HG03442 (cell line): ENCODE measurements around the gene MYO15B.
"Not testable (repeated sequence)": the region's sequence is repeated elsewhere in the genome, so short reads cannot be mapped to it uniquely, and the experiment has no call there.

Experiments
- ATAC-seq: cut with Tn5 transposase; IDR thresholded peaks from one replicate; pipeline ENCODE4 v1.9.1; 2021; ENCODE audit warnings: mild to moderate bottlenecking, moderate library complexity; ENCODE audit not compliant: unreplicated experiment

MYO15B gene

DNA sequence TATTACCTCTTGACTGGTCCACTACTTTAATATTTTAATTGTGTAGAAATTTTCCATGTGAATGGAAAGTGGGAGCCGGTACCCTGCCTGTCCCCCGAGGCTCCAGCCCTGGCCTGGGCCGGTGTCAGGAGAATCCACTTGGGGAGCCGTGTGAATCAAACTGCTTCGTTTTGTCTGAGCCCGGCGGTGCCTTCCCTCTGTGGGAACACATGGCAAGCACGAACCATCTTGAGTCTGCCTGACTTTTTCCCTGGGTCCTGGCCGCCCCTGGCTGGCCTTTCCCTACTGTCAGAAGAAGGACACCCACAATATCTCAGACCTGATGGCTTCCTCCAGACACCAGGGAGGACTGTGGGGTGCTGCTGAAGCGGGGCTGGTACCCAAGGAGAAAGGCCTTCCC is 12.4 kb upstream of the MYO15B start:
- no peak for ATAC-seq

- ATAC-seq: no peak
These were observed 11.9 kb upstream of the MYO15B start for GRCh38 chr17:75575728-75576127.

- ATAC-seq: no peak
These were observed 10.9 kb upstream of the MYO15B start for GRCh38 chr17:75576661-75577060.

- ATAC-seq: not testable (repeated sequence)
These were observed 6.4 kb upstream of the MYO15B start for GRCh38 chr17:75581121-75581725.

DNA sequence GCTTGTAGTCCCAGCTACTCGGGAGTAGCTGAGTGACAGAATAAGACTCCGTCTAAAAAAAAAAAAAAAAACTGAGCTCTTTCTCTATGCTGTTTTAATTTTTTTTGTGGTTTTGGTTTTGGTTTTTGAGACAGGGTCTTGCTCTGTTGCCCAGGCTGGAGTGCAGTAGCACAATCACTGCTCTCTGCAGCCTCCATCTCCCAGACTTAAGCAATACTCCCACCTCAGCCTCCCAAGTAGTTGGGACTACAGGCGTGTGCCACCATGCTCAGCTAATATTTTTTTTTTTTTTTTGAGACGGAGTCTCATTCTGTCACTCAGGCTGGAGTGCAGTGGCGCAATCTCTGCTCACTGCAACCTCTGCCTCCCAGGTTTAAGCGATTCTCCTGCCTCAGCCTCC is 4.4 kb upstream of the MYO15B start:
- not testable (repeated sequence) for ATAC-seq

- no peak for ATAC-seq
These were observed 2.8 kb upstream of the MYO15B start for GRCh38 chr17:75584849-75585175.

- peak; percentile 30 for ATAC-seq
These were observed 1.0 kb downstream of the MYO15B start for GRCh38 chr17:75588596-75589011.

DNA sequence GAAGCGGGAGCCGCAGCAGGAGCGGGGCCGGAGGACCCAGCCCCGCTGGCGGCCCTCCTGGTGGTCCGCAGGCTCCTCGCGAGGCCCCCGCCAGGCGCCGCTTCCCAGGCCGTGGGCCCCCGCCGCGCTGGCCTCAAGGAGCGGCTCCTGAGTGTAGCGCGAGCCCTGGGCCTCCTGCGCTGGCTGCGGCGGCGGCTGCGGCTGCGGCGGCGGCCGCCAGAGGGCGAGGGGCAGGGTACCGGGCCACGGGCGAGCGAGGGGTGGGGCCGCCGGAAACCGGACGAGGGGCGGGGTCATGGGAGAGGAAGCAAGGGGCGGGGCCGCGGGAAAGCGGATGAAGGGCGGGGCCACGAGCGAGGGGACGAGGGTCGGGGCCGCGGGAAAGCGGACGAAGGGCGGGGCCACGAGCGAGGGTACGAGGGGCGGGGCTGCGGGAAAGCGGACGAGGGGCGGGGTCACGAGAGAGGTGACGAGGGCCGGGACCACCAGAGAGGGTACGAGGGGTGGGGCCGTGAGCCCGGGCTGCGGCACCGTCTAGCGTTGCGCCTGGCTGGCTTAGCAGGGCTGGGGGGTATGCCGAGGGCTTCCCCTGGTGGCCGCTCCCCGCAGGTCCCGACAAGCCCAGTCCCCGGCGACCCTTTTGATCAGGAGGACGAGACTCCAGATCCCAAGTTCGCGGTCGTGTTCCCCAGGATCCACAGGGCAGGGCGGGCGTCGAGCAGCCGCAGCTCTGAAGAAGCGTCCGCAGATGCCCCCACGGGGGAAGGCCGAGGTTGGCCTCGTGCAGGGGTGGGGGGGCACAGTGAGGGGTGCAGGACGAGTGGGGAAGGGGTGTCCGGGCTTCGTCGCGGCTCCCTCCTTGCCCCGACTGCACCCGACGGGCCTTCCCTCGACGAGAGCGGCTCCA is 1.7 kb downstream of the MYO15B start:
- peak; percentile 66 for ATAC-seq

DNA sequence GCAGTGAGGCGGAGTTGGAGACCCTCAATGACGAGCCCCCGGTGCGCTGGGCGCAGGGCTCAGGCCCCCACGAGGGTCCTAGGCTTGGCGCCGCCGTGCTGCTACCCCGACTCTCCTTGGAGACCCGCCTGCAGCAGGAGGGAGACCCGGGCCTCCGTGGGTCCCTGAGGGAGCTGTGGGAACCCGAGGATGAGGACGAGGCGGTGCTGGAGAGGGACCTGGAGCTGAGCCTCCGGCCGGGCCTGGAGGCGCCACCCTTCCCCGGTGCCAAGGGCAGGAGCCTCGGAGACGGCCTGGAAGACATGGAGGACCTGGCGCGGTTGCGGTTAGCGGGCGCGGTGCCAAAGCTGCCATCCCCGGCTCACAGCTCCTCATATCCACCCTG is 2.3 kb downstream of the MYO15B start:
- ATAC-seq: no peak

DNA sequence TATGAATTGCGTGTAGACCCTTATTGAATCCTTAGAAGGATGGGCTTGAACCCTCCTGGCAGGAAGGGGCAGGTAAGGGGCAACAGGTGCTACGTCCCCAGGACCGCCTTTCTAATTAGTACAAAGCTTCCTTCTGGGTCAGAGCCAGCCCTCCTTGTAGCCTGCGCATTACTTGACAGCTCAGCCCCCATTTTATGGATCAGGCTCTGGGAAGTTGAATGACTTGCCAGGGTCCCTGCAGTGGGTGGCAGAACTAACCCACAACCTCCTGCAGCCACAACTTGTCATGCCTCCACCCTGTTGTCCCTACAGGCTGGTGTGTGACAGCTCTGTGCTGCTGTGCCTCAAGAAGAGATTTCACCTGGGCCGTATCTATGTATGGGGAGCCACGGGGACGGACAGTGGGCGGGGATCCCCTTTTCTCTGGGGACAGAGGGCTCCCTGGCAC is 2.7 kb downstream of the MYO15B start:
- ATAC-seq: no peak

GRCh38 chr17:75590849-75591721 is 3.5 kb downstream of the MYO15B start:
- ATAC-seq: no peak

DNA sequence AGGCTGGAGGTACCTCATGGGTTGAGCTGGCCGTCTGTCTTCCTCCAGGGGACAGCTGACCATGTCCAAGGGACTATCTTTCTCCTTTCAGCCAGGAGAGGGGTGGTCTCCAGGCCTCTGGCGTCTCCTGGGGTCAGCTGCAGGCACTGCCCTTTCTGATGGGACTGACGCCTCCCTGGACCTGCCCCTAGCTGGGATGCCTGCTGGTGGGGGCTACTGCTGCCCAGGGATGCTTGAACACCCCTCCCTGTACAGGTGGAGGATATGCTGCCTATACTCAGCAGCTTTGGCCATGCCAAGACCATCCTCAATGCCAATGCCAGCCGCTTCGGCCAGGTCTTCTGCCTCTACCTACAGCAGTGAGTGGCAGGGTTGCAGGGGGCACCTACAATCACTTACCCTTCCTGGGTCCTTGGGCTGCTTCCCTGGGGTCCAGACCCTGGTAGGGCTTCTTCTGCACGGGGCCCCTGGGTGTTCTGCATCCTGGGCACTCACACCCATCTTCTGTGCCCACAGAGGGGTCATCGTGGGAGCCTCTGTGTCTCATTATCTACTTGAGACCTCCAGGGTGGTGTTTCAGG is 4.2 kb downstream of the MYO15B start:
- no peak for ATAC-seq

- ATAC-seq: no peak
These were observed 4.9 kb downstream of the MYO15B start for GRCh38 chr17:75592348-75593020.

DNA sequence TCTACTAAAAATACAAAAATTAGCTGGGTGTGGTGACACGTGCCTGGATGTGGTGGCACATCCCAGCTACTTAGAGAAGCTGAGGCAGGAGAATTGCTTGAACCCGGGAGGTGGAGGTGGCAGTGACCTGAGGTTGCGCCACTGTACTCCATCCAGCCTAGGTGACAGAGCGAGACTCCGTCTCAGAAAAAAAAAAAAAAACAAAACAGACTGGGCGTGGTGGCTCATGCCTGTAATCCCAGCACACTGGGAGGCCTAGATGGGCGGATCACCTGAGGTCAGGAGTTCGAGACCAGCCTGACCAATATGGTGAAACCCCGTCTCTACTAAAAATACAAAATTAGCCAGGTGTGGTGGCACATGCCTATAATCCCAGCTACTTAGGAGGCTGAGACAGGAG is 5.8 kb downstream of the MYO15B start:
- not testable (repeated sequence) for ATAC-seq

GRCh38 chr17:75594499-75595283 is 7.1 kb downstream of the MYO15B start:
- ATAC-seq: no peak

DNA sequence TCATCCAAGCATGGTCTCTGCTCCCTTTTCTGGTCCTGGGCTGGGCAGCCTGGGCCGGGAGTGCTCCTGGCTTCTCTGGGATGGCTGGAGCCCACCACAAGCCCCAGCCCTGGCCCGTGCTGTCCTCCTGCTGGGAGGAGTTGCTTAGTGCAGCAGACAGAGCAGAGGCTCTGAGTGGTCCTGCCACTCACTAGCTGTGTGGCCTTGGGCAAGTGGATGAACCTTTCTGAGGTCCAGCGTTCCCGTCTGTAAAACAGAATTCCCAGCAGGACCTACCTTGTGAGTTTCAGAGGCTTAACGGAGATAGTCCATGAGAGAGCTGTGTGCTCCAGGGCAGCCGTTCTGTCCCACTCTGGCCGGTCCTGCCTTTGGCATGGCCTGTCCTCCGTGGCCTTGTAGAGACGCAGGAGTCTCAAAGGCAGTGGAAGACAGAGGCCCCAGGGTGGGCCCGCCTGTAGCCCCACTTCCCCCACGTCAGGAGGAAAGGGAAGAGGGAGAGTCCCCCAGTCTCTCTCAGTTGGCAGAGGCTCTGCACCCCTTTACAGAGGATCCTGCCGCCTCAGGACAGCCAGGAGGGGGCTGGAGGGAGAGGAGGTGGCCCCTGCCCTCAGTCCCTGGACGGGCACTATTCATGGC is 7.8 kb downstream of the MYO15B start:
- ATAC-seq: no peak

- no peak for ATAC-seq
These were observed 8.3 kb downstream of the MYO15B start for GRCh38 chr17:75595920-75596313.

DNA sequence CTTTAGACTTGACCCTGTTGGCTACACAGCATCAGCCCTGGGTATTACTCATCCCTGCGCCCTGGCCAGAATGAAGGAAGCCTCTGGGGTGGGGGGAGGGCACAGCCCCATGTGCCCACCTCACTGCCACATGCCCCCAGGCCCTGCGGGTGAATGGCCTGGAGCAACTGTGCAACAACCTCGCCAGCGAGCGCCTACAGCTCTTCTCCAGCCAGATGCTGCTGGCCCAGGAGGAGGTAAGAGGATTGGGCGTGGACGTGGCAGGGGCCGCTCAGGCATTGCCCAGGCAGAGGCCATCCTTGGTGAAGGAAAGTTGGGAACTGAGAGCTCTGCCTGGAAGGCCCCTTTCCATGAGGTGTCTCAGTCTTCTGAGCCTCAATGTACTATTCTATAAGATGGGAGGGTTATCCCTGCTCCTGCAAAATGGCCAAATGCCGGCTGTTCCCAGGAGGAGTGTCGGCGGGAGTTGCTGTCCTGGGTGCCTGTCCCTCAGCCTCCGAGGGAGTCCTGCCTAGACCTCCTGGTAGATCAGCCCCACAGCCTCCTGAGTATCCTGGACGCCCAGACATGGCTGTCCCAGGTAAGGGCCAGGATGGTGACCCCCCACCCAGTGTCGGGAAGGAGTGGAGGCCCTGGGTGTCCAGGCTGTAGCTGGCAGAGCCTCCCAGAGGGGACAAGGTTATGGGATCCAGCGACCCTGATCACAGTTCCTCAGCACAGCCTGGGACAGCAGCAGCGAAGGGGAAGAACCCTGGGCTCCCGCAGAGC is 8.9 kb downstream of the MYO15B start:
- no peak for ATAC-seq
